Central memory CD4-positive, alpha-beta T cell (primary cell): Measurements from ENCODE around the gene RASGRP4.
"Not testable (repeated sequence)": the region's sequence is repeated elsewhere in the genome, so short reads cannot be mapped to it uniquely, and the experiment has no call there.

Experiments
- DNase-seq: peaks from one replicate; pipeline ENCODE4 v3.0.0; 2022

RASGRP4 gene

DNA sequence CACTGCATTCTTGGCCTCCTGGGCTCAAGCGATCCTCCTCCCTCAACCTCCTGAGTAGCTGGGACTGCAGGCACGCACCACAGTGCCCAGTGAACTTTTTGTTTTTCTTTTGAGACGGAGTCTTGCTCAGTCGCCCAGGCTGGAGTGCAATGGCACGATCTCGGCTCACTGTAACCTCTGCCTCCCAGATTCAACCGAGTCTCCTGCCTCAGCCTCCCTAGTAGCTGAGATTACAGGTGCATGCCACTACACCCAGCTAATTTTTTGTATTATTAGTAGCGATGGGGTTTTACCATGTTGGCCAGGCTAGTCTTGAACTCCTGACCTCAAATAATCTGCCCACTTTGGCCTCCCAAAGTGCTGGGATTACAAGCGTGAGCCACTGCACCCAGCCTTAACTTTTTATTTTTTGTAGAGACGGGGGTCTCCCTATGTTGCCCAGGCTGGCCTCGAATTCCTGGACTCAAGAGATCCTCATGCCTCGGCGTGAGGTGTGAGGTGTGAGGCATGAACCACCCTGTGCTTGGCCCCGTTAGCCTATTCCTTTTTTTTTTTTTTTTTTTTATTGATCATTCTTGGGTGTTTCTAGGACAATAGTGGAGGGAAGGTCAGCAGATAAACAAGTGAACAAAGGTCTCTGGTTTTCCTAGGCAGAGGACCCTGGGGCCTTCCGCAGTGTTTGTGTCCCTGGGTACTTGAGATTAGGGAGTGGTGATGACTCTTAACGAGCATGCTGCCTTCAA lies 62.9 kb downstream of the RASGRP4 start:
- DNase-seq = not testable (repeated sequence)

DNA sequence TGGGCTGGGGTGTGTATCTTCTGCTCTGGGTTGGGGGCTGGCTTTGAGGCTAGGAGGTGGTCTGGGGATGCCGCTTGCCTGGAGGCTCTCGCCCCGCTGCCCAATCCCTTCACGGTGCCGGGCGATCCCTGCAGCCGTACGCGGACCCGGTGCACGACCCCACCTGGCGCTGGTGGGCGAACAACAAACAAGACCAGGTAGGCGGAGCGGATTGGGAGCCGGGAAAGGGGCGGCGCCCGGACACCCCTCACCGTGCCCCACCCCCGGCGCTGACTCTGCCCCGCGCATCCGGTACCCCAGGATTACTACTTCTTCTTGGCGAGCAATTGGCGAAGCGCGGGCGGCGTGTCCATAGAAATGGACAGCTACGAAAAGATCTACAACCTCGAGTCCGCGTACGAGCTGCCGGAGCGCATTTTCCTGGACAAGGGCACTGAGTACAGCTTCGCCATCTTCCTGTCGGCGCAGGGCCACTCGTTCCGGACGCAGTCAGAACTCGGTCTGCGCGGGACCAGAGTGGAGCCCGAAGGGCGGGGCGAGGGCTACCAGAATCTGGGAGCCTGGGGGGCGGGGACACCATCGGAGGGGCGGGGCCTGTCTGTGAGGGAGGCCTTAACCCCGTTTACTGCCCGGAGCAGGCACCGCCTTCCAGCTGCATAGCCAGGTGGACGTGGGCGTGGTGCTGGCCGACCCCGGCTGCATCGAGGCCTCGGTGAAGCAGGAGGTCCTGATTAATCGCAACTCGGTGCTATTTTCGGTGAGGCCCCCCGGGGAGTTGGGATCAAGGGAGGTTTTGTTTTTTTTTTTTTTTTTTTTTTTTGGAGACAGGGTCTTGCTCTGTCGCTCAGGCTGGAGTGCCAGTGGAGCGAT lies 63.7 kb downstream of the RASGRP4 start:
- DNase-seq = peak; percentile 39

DNA sequence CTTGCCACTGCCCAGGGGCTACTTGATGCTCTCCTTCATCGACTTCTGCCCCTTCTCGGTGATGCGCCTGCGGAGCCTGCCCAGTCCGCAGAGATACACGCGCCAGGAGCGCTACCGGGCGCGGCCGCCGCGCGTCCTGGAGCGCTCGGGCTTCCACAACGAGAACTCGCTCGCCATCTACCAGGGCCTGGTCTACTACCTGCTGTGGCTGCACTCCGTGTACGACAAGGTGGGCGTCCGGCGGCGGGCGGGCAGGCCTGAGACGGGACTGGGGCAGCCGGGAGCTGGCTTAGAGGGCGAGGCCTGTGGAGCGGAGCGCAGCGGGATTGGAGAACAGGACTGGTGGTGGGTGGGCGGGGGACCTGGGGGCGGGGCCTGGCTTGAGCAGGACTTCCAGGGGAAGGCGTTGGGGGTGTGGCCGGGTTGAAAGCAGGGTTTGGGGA lies 64.4 kb downstream of the RASGRP4 start:
- peak; percentile 39 for DNase-seq

DNA sequence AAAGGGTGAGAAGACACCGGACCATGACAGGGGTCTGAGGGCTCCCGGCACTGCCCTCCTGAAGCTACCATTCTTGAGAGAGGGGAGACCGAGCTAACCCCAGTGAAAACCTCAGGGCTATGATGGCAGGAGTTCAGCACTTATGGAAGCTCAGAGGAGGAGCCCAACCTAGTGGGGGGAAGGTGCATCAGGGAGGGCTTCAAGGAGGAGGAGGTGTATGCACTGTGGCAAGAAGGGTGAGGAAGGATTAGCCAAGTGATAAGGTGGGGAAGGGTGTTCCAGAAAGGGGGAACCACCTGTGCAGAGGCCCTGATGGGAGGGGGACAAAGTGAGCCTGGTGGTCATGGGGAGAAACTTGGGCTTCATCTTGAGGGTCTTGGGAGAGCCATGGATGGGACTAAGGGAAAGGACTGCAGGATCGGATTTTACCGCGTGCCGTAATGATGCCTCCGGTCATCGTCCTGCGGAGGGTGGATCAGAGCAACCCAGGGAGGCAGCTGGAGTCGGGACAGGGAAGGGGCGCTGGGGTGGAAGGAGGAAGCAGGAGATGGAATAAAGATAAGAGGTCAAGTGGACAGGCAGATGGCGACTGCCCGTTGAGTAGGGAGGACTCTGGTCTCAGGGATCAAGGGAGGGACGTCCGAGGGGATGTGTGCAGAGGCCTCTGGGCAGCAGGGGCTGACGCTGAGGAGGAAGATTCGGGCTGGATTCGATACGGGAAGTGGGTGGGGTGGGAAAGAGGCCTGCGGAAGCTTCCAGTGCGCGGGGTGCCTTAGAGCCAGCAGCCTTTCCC lies 65.0 kb downstream of the RASGRP4 start:
- DNase-seq = no peak

DNA sequence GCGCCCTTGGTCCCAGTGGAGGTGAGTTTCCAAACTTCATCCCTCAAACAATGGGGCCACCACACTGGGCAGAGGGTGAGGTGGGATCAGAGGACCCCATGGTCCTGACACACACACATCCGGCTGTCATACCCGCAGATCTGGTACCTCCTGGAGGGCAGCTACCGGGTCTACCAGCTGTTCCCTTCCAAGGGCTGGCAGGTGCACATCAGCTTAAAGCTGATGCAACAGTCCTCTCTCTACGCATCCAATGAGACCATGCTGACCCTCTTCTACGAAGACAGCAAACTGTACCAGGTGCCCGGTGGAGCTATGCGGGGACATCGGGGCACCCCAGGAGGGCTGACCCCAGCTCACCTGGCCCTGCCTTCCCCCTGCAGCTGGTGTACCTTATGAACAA lies 65.7 kb downstream of the RASGRP4 start:
- no peak for DNase-seq

DNA sequence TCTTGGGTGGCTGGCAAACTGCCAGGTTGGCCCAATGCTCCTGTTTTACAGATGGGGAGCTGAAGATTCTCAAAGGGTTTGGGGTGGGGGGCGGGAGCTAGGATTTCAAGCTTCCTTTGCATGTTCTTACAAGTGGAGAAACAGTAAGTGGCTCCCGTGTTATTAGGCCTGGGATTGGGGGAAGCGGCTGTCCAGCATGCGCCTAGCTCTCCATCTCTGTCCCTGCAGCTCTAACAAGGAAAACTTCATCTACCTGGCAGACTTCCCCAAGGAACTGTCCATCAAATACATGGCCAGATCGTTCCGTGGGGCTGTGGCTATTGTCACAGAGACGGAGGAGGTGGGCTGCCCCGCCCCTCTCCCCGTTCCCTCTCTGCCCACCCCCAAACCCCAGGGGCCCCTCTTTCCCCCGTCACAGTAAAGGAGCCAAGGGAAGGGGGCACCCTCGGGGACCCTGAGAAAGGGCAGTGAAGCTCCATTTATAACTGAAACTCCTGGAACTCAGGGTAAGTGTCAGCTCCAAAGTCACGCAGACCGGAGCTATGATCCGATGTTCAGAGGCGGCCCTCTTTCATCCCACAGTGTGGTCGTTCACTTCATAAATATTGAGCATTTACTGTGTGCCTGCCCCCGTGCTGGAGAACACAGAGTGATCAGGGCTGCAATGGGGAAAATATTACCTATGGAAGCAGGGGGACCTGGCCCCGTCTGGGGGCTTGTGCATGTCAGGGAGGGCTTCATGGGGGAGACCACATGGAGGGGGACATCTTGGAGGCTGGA lies 66.6 kb downstream of the RASGRP4 start:
- DNase-seq = no peak
